Right renal cortex interstitium (tissue), 3 donors: ENCODE data around the gene APAF1. TPM values are rescaled to one million over a fixed set of nuclear protein-coding genes. Genes with fewer than 3 reads are reported as not detected.

Source experiments
- DNase-seq, 3 donors: peaks; one replicate each; pipeline ENCODE4 v3.0.0-alpha.2; 2013; ENCODE audit warnings: low read depth in 3 of 3, low spot score in 2 of 3
- polyA plus RNA-seq, 3 donors: library from polyadenylated mRNA; unstranded; fragments of 120-200 nt; gene quantifications; one replicate each; pipeline ENCODE4 v1.2.1, GENCODE V29; 2013; ENCODE audit not compliant: insufficient read length in 3 of 3

The APAF1 gene
- polyA plus RNA-seq, 3 donors: 31.8 to 39.9 (median 37.5) TPM

- DNase-seq: no peak
Measured at GRCh38 chr12:98656289-98657101, 11.4 kb downstream of the APAF1 start.

GRCh38 chr12:98660521-98660920 is 15.4 kb downstream of the APAF1 start:
- no peak for DNase-seq

DNA sequence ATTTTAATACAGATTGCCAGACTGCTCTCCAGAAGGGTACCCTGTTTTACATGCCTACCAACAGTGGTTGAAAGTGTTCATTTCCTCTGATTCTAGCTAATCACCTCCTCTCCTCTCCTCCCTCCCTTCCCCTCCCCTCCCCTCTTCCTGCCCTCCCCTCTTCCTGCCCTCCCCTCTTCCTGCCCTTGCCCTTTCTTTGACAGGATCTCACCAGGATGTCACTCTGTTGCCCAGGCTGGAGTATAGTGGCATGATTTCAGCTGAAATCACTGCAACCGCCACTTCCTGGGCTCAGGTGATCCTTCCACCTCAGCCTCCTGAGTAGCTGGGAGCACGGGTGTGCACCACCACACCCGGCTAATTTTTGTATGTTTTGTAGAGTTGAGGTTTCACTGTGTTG is 24.7 kb downstream of the APAF1 start:
- DNase-seq: no peak

DNA sequence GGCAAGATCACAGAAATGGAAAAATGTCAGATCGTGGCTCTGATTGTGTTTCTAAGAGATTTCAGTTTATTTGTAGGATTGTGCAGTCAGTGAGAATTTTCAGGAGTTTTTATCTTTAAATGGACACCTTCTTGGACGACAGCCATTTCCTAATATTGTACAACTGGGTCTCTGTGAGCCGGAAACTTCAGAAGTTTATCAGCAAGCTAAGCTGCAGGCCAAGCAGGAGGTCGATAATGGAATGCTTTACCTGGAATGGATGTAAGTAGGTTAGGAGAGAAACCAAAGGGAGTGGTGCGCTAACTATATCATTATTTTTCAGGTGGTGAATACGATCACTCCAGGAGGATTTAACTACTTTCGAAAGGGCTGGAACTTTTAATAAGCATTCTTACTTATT is 26.4 kb downstream of the APAF1 start:
- DNase-seq: no peak

DNA sequence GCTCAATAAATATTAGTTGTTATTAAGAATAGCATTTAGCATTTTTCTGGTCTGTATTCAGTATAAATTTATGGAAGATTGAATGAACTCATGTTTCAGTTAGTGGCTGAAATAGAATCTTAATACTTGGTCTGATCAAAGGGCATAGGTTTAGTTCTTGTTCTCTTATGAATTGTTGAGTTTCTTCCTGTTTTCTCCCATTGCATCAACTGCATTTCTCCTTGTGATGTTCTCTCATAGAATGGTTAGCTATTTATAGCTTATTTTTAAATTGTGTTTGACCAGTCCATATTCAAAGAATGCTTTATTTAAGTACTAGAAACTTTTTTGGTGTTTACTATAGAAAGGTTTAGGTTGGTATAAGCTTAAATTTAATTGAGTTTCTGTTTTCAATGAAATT is 29.8 kb downstream of the APAF1 start:
- no peak for DNase-seq

DNA sequence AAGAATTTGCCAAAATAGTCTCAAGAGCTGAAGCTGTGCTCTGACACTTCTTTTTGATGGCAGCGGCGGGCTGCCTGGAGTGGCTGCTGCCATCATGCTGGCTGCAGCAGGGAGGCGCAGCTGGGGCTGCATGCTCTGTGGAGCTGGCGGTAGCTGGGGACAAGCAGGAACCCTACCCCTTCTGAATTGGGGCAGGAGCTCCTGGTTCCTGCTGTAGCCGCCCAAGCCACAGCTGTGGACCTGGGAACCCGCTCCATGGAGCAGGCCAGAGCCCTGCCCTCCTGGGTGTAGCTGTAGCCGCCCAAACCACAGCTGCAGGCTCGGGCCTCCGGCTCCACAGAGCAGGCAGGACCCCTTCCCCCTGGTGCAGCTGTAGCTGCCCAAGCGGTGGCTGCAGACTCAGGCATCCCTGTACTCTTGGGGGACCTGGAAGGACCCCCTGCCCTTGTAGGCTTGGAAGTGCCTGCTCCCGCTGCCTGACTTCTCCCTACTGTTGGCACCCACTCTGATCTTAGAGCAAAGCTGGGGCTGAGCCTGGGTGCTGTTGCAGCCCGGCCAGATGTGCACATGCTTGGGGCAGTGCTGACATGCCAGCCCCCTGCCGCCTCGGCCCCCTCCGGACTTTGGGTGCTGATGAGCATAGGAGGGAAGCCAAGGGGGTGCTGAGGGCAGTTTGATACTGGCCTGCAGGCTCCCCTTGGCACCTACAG is 33.3 kb downstream of the APAF1 start:
- DNase-seq: no peak

GRCh38 chr12:98678946-98679610 is 34.0 kb downstream of the APAF1 start:
- DNase-seq: no peak

DNA sequence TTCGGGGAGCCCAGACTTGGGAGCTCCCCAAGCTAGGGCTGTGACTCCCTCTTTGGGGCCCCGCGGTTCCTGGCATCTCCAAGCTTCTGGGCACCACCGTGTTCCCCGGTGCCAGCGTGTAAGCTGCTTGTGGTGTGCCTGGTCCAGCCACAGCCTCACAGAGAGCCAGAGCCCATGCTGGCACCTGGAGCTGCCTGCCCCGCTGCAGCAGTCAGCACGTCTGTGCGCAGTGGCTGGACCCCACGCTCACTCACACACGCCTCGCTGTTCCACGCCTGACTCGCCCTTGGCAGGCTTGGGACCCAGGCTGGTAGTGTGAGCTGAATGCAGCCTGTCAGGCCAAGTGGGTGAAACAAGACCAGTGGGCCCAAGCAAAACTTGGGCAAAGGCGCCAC is 34.5 kb downstream of the APAF1 start:
- no peak for DNase-seq

DNA sequence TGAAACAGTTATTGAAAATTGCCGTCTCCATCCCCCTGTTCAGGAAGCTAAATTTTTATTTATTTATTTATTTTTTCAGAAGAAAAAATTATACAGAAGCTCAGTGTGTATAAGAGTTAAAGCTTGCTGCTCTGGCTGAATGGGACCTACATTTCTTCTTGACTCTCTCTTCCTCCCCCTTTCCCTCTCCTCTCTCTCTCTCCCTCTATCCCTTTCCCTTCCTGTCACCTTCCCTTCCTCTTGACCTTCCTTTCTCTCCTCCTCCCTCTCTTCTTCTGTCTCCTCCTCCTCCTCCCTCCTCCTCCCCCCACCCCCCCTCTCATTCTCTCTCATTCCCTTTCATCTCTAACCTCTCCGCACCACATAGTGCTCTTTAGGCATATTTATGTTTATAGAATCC is 39.1 kb downstream of the APAF1 start:
- DNase-seq: no peak

DNA sequence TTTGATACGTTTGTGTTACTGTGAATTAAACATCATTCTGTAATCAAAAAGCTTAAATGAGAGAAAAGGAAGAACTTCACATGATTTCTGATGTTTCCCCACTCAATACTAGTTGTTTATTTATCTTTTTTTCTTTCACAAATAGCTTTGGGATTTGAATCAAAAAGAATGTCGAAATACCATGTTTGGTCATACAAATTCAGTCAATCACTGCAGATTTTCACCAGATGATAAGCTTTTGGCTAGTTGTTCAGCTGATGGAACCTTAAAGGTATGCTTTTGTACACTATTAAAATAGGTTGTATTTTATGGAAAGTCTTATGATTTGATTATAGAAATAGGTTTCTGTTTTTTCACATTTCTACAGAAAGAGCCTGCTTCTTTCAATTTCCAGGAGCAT is 41.5 kb downstream of the APAF1 start:
- no peak for DNase-seq

DNA sequence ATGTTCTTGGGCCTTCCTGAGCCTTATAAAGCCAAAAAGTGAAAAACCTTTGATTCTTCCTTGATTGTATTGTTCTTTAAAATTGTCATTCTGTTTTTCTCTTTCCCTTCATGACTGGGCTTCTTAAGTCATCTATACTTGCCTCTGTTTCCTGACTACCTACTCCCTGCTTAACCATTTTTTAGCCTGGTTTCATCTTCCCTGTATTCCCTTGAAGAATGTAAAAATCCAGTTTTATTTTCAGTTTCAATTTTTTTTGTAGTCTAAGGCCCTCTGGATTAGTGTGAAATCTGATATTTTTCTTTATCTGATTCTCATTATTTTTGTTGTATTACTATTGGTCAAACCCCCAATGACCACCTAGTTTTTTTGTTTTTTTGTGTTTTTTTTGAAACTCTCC is 46.3 kb downstream of the APAF1 start:
- no peak for DNase-seq

GRCh38 chr12:98696036-98696646 is 51.1 kb downstream of the APAF1 start:
- no peak for DNase-seq

DNA sequence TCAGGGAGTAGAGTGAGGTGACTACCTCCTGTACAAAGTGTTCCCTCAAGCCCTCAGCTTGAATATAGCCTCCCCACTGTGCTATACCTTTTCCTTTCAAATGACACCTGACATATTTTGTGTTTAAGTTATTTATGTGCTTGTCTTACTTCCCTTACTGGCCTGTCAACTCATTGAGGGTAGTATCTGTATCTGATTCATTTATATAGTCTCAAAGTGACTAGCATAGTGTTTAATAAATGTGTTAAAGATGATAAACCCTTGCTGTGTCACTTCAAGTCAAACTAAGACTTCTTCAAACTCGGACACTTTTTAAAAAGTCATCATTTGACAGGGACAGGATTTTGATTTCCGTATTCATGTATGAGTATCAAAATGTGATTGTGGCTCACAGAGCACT is 52.1 kb downstream of the APAF1 start:
- DNase-seq: no peak

- peak in 2 of 3 donors; percentile 7 to 18 for DNase-seq
Measured at GRCh38 chr12:98698603-98699463, 53.7 kb downstream of the APAF1 start.

DNA sequence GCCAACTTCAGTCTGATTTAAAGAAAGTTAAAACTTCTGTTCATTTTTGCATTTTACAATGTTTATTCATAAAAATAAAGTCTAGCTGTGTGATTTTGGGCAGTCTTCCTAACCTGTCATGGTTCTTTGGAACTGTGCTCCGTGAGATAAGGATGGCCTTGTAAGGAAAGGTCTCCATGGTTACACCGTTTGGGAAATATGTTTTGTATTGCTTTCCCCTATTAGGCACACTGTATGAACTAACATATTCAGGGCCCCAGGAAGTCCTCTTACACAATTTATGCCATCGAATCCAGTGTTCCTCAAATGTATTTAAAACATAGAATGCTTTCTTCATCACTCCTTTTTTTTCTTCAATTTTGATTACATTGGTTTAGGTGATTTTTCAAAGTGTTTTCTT is 54.5 kb downstream of the APAF1 start:
- DNase-seq: no peak

DNA sequence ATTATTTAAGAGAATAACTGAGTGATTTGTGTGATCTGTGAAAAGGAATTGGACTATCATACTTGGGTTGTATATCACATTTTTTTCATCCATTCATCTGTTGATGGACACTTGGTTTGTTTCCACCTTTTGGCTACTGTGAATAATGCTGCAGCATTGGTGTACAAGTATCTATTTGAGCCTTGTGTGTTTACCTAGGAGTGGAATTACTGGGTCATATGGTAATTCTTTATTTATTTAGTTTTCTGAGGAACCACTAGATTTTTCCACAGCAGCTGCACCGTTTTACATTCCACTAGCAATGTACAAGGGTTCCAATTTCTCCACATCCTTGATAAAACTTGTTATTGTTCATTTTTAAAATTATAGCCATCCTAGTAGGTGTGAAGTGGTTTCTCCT is 56.1 kb downstream of the APAF1 start:
- DNase-seq: no peak

DNA sequence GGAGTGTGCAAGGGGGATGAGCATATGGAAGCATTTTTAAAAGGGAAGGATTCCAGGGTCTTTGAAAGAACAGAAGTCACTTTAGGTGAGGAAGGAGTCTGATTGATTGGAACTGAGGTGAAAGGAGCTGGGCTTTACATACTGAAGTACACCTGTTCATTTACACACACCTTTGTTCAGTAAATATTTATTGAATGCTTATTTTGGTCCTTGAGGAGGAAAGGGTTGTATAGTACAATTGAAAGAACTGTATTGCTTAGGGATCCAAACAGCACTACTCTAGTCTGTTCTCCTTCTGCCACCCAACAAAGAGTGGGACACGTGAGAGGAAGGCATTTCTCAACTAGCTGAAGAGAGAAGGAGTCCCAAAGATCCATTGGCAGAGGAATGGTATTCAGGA is 63.9 kb downstream of the APAF1 start:
- DNase-seq: no peak

- DNase-seq: no peak
Measured at GRCh38 chr12:98714426-98714825, 69.3 kb downstream of the APAF1 start.

DNA sequence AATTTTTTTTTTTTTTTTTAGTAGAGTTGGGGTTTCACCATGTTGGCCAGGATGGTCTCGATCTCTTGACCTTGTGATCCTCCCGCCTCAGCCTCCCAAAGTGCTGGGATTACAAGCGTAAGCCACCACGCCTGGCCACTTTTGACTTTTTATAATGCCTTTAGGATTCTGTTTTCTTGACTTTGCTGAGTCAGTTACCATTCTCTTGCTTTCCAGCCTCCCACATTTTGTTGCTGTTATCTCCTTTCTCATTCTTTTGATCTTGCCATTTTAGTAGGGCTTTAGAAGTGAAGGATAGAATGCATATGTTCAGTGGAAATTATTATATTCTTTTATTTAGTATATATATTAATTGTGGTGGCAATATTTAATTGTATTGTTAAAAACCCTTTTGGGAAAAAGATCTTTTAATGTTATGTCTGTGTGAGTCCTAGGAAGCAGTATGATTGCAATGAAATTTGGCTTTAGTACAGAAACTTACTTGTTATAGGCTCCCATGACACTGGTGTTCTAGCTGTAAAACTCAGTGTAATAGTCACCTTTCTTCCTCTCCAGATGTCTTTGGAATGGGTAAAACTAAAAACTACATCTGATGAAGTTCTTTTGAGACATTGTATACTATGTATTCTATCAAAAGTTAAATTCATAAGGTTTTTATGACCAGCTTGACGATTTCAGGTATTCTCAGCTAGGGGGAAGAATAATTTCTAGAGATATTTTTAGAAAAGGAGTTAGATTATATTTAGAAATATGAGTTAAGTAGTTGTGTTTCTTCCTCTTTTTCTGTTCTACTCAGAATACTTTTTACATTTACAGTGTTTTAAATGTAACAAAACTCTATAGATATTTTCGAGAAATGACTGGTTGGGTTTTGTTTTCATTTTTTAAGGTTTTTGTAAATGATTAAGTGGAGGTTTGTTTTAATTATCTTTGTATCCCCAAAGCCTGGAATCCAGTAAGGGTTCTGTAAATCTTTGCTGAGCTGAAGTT is 74.7 kb downstream of the APAF1 start:
- no peak for DNase-seq
